ENCODE measurements around the gene STRBP.
"Not testable (repeated sequence)": the region's sequence is repeated elsewhere in the genome, so short reads cannot be mapped to it uniquely, and the experiment has no call there.

The STRBP gene

DNA sequence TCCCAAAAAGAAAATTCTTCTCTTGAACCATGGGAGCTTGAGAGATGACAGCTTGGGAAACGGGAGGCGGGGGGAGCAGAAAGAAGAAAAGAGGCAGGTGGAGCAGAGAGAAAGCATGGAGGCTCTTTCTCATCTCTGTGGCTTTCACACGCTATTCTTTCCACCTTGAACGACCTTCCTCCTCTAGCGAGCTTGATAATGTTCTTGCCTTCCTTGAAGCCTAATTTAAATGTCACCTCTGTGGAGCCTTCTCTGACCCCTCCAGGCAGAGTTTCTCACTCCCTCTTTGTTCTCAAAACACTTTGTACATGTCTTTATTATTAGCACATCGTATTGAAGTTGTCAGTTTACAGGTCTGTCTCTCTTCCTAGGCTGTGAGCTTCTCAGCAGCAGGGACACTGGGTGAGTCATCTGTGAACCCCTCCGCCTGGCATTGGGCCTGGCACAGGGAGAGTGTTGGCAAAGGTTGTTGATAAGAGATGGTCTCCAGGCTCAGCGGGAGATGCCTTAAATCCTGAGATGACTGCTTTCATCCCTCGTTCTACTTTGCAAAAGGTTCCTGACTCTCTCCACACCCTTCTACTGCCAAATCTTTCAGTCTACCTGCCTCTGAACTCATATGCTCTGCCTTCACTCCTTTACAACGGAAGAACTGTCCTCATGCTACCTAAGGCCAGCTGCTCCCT lies 14.1 kb upstream of the STRBP start:
- DNase-seq, result no peak

DNA sequence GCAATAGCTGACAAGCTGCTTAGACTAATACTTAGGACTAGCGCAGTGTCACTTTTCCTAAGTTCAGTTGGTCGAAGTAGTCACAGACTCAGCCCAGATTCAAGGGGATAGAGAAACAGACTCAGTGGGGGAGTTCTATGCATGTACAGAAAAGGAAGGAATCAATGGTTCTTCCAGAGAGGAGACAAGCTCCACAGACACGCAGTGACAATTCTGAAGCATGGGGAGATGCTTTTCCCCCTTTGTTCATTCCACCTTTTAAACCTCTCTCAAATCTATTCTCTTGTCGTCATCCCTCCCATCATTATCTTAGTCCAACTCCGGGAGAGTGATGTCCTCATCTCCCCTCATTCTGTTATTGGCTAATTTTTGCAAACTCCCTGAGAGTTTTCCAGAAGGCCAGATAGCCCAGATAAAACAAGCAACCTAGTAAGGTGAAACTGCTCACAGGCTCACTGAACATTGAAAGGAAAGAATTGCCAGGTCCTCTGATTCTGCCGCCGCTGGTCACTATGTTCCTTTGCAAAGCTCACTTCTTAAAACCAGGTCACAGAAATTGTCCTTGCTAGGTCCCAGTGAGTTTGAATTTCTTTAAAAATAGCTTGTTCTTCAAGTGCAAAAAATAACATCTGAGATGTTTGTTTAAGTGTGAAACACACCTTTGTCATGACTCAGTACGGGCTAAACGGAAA lies 13.4 kb upstream of the STRBP start:
- no peak for DNase-seq

DNA sequence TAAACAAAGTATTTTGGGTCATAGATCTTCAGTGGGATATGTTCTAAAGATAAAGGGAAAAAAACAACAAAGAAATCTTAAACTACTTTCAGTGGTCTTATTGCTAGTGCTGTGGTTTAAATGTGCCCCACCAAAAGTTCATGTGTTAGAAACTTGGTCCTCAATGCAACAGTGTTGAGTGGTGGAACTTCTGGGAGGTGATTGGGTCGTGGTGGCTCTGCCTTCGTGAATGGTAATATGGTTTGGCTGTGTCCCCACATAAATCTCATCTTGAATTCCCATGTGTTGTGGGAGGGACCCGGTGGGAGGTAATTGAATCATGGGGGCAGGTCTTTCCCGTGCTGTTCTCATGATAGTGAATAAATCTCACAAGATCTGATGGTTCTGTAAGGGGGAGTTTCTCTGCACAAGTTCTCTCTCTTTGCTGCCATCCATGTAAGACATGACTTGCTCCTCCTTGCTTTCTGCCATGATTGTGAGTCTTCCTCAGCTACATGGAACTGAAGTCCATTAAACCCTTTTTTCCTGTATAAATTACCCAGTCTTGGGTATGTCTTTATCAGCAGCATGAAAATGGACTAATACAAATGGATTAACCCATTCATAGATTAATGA lies 10.6 kb upstream of the STRBP start:
- not testable (repeated sequence) for DNase-seq

DNA sequence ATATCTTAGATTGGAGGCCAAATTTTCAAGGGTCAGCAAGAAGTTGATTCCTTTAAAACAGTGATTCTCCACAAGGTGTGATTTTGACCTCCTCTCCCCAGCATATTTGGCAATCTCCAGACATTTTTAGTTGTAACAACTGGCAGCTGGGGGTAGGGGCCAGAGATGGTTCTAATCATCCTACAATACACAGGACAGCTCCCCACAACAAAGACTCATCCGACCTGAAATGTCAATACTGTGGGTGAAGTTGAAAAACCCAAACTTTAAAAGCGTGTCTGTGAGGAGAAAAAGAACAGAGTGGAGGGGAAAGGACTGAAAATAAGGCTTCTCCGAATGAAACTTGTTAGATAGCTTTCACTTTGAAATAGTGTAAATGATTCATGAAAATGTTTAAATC lies 10.0 kb upstream of the STRBP start:
- no peak for DNase-seq

DNA sequence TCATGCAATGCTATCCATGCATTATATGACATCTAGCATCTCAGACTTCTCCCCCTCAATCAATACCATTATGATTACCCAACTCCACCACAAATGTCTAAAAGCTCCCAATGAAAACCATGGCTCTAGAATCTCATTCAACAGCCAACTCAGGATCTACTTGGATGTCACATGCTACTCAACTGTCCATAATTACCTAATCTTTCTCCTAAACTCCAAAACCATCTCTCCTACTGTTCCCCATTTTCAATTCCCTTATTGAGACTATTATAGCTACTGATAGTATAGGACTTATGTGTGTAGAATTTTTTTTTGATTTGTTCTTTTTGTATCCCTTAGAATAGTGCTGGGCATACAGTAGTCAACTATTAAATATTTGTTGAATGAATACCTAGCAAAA lies 8.2 kb upstream of the STRBP start:
- DNase-seq, result no peak

DNA sequence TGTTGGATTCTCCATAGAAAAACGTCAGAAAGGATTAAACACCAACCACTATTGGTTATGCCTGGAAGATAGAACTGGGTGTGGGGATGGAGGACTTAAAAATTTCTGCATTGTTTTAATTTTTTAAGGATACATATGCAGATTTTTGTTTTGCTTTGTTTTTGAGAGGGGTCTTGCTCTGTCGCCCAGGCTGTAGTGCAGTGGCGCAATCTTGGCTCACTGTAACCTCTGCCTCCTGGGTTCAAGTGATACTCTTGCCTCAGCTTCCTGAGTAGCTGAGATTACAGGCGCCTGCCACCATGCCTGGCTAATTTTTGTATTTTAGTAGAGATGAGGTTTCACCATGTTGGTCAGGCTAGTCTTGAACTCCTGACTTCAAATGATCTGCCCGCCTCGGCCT lies 2.7 kb upstream of the STRBP start:
- not testable (repeated sequence) for DNase-seq

DNA sequence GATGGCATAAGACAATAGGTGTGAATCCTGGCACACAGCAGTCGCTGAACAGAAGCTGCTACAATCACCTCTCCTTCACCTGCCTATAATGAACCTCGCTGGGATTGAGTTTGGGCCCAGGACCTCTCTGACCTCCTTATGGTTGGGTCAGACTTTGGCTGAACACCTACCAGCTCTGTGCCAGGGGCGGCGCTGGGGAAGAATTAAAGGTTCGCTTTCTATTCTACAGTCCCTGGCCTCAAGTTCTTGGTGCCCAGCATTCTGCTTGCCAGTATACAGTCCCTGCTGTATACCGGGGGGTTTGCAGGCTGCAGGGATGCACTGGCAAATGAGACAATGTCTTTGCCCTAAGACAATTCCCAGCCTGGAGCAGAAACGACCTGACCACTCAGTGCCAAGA lies 895 bp upstream of the STRBP start:
- no peak for DNase-seq

DNA sequence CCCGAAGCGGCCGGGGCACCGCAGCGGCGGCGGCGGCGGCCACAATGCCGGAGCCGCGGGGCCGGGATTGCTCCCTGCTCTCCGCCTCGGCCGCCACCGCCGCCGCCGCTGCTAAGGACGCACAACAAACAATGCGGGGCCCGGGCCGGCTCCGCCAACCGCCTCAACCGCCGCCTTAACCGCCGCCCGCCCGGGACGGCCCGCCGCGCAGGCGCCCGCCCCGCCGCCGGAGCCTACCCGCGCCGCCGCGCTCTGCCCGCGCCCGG lies 254 bp downstream of the STRBP start:
- no peak for DNase-seq

DNA sequence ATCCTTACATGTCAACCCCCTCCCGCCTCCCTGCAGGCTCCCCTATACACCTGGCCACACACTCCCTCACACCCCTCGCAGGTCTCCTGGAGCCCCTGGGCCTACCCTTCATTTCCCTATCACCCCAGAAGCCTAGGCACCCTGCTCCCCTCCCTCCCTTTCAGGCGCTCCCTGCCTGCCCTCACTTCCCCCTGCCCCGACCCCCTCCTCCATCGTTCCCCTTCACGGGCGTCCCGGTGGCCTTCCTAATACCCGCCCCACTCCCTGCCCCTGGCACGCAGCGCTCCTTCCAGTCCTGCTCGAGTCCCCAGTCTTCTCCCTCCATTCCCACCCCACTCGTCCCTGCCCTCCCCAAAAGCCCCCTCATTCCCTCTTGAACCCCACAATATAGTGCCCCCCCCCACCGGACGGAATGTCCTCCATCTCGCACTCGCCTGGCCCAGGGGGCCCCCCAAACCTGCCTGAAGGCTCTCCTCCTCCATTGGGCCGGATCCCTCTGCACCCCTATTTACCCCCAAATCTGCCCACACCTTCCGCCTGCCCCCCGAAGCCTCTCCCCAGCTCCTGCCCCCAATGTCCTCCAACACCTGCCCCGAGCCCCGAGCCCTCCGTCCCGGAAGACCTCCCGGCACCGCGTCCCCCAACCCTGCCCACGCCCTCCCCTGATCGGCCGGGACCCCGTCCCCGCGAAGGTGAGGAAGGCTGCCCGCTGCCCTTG lies 746 bp downstream of the STRBP start:
- DNase-seq, result no peak

DNA sequence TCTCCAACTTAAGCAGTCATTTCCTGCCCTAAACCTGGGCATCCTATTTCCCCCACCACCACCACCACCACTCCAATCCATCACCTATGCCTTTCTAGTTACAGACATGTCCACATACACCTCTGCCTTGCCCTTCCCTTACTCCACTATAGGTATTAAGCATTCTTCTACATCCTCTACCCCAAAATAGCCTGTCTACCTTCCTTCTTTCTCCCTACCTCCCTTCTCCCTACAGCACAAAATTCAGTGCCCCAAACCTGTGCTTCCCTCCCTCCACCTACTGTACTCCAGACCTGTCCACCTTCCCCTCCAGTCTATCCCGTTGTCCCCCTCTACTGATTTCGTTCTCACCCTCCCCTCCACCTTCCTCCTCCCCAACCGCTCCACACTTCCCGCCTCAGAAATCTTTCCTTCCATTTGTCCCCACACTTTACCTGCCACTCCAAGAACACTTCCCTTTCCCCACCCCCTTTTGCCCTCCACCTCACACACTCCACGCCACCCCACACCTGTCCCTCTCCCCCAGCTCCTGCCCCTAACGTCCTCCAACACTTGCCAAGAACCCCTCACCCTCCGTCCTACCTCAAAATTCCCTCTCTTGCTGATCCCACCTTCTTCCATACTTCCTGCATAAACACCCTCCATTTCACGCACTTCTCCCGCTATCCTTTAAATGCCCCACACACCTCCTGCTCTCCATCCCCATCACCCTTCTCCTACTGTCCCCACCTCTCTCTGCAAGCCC lies 1.6 kb downstream of the STRBP start:
- no peak for DNase-seq

DNA sequence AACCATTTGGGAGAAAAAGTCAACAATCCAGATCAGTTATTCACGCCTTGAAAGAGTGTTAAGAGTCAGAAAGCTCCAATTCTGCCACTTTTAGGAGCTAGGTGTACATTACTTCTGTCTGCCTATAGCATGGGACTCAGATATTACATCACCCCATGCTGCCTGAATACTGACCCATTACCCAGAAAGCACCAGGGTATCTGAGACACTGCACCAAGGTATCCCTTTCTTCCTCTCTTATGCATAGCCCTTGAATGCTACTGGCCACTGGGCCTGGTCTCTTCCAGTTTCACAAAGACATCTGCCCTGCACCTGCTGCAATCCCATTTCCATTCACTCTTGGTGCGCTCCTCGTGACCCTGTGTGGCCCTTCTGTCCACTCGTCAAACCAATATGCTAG lies 2.6 kb downstream of the STRBP start:
- DNase-seq, result no peak

DNA sequence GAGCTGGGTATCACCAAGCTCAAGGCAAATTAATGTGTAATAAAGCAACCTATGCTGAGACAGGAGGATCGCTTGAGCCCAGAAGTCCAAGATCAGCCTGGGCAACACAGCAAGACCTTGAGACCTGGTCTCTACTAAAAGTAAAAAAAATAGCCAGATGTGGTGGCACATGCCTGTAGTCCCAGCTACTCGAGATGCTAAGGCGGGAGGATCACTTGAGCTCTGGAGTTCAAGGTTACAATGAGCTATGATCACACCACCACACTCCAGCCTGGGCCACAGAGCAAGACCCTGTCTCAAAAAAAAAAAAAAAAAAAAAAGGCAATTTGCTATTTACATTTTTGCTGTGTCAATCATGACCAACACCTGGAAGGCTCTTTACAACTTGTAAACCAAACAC lies 5.2 kb downstream of the STRBP start:
- DNase-seq, result no peak

DNA sequence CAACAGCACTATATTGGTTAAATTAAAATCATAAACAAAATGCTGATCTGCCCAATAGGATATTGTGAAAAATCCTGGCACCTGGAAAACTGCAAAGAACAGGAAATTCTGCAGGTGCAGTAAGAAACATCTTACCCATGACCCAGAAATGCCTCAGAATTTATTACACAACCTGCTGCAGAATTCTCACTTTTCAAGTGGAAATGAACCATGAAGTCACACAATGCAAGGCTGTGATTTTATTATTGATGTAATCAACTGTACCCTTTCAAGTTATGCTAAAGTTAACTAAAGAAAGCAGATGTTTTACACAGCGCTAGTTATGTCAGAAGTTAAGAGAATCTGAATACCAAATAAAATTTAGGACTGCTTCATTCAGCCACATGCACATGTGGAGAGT lies 6.0 kb downstream of the STRBP start:
- DNase-seq, result no peak

DNA sequence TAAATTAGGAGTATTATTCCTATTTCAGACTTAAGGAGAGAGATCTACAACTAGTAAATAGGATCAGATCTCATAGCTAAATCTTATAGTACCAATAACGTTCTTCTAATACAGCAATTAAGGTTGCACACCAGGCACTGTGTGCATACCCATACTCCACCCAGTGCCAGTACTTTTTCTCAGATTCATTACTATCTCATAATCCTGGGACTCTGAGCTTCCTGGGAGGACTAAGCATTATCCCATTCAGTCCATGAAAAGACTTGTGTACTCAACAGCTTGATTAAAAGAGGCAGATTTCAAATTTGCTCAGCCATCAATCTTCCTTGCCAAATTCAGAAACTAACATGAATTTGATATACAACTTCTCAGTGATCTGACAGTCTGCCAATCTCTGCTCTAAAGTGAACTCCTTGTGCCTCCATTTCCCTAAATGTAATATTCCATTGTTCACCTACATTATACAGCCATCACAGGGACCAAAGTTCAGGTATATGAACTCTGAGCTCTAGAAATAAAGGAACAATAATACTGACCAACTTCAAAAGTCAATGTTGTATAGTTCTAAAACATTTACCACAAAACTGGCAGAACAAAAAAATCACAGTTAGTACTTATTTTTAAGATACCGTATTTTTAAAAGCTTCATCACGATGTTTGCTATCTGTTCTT lies 7.2 kb downstream of the STRBP start:
- DNase-seq, result no peak

DNA sequence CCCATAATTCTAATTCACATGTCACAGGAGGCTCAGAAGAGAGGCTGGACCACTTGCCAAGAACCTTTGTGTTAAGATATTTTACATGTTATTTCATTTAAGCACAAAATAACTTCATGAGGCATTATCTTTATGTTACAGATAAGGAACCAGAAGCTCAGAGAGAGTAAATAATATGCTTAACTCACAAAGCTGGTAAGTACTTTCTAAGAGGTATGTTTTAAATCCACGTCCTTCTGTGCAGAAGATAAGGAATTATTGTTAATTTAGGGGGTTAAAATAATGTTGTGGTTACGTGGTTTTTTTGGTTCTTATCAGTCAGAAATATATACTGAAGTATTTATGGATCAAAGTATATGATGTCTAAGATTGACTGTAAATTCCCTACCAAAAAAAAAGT lies 8.0 kb downstream of the STRBP start:
- no peak for DNase-seq

DNA sequence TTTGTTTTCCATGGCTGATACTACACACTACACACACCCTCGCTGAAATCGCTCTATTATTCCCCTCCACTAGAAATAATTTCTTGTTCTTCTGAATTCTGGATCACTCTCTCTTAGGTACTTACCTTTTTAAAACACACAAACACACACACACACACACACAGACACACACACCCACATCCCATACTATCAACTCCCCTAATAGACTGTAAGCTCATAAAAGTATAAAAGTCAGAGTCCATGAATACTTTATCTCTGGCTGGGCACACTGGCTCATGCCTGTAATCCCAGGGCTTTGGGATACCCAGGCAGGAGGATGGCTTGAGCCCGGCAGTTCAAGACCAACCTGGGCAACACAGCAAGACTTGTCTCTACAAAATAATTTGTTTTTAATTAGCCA lies 11.1 kb downstream of the STRBP start:
- DNase-seq, result no peak

DNA sequence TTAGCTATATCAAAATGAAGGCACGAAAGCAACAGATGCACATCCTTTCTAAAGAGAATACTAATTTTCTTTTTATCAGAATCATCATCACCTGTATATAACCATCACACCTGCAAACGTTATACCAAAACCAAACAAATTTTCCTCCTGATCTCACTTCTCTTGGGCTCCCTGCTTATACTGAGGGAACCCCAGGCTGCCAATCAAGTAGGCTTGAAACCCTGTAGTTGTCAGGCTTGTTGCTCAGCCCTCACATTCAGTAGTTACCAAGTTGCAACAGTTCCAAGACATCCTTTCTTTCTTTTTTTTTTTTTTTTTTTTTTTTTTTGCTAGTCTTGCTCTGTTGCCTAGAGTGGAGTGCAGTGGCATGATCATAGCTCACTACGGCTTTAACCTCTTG lies 12.7 kb downstream of the STRBP start:
- DNase-seq, result no peak

DNA sequence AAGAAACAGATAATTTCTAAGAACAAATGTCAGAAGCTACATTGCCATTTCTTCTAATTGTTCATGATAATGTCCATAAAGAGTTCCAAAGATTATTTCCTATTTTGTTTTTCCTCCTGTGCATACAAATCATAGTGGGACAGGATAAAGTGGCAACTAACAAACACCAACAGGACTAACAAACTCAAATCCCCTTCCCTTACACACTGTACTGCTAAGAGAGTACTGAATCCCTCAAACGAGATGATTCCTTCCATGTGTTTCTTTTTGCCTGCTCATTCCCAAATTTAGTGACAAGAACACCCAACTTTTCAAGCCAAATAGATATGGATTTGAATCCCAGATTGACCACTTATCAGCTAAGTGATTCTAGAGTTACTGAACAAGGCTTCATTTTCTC lies 15.2 kb downstream of the STRBP start:
- no peak for DNase-seq

DNA sequence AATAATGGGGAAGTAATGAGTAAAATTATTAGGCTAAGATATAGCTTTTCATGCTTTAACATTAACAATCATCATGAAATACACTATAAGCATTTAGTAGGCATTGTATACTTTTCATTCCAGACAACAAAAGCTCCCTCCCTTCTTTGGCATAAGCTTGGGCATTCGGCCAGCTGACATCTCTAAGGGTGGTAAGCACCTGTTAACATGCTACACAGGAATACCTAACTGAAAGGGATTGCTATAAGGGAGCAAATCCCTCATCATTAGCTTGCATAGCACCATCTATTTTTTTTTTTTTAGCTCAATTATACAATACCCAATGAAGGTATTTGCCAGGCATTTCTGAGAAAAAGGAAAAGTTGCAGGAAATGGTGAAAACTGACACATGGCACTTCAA lies 16.6 kb downstream of the STRBP start:
- no peak for DNase-seq

DNA sequence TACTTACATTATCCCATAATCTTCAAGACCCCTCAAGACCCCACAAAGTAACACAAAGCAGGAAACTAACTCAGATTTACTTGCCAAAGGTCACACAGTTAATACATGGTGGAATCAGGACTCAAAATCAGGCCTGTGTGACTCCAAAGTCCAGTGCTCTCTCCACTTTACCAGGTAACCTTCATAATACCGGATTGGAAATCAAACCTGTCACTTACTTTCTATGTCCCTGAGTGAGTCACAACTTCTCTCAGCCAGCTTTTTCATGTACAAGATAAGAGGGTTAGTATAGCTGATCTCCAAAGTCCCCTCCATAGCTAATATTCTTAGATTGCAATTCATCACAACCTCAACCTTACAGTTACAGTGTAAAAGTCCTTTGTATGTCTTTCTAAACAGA lies 17.1 kb downstream of the STRBP start:
- DNase-seq, result no peak

DNA sequence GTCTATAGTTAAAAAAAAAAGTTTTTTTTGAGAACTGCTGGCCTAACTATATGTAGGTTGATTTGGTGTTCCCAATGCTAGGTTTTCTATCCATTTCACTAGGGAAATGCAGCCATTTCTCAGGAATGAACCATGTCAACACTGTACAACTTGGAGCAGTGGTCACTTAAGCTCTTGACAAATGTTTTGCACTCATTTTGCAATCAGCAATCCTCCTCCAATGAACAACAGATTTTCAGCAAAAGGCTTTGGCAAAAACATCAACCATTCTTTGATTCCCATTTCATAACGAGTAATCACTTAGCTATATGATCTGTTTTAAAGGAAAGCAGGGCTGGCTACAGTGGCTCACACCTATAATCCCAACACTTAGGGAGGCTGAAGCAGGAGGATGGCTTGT lies 17.9 kb downstream of the STRBP start:
- DNase-seq, result no peak

DNA sequence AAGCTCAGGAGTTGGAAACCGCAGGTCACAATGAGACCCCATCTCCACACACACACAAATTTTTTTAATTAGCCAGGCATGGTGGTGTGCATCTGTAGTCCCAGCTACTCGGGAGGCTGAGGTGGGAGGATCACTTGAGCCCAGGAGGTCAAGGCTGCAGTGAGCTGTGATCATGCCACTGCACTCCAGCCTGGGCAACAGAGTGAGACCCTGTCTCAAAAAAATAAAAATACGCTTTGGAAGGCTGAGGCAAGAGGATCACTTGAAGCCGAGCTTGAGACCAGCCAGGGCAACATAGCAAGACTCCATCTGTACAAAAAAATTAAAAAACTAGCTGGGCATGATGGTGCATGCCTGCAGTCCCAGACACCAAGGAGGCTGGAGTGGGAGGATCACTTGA lies 19.2 kb downstream of the STRBP start:
- not testable (repeated sequence) for DNase-seq

DNA sequence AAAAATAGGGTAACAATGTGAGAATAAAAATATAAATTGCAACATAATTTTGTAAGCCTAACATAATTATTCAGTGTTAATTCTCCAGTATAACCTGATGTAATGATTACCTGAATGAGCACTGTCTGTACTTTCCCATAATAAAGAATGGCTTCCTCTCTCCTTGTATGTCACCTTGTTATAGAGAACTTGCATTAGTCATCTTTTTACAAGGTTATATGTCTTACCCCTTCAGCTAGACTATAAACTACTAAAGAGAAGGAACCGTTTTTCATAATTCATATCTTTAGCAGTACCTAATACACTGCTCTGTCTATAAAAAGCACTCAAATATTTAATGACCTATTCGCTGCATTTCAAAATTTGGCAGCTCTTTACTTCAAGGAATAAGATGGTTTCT lies 19.8 kb downstream of the STRBP start:
- DNase-seq, result no peak
